Retinal pigment epithelial cell (primary cell): Measurements from ENCODE around the gene ARVCF.

Source experiments
- DNase-seq: peaks from one replicate; pipeline ENCODE4 v3.0.0-alpha.2; 2010; ENCODE audit warnings: low read depth
- H3K4me3 ChIP-seq: 2 replicates; pipeline ENCODE4 v1.5.1; 2011; ENCODE audit warnings: mild to moderate bottlenecking, low read length, control low read depth, moderate library complexity
- CTCF ChIP-seq: conservative IDR thresholded peaks from 2 replicates; pipeline ENCODE4 v1.5.1; 2011; ENCODE audit warnings: low read depth, low read length, control low read depth, inconsistent platforms

Gene ARVCF

GRCh38 chr22:20028855-20029549 lies 12.4 kb upstream of the ARVCF start:
- TF ChIP-seq CTCF, result no peak
- DNase-seq, result no peak

GRCh38 chr22:20027966-20028854 lies 11.6 kb upstream of the ARVCF start:
- TF ChIP-seq CTCF, result peak; percentile 50
- no peak for DNase-seq
- H3K4me3 ChIP-seq, result no peak overlapping the region

More at GRCh38 chr22:20028855-20029549, 12.4 kb upstream of the ARVCF start:
- H3K4me3 ChIP-seq, result no peak overlapping the region

GRCh38 chr22:20026996-20027601 lies 10.5 kb upstream of the ARVCF start:
- DNase-seq, result no peak
- H3K4me3 ChIP-seq, result no peak overlapping the region
- TF ChIP-seq CTCF, result no peak

GRCh38 chr22:20026204-20026908 lies 9.7 kb upstream of the ARVCF start:
- no peak overlapping the region for H3K4me3 ChIP-seq
- DNase-seq, result no peak
- no peak for TF ChIP-seq CTCF

GRCh38 chr22:20025401-20026203 lies 9.0 kb upstream of the ARVCF start:
- no peak for TF ChIP-seq CTCF
- H3K4me3 ChIP-seq, result no peak overlapping the region
- no peak for DNase-seq
